Erythroblast (primary cell): Measurements from ENCODE around the gene ZNF625.

Source experiments
- GATA1 ChIP-seq: IDR thresholded peaks from 2 replicates; pipeline ENCODE4 v1.6.1; 2011; ENCODE audit warnings: low read depth, mild to moderate bottlenecking, control low read depth, low read length, moderate library complexity
- POLR2A ChIP-seq: IDR thresholded peaks from 2 replicates; pipeline ENCODE4 v1.6.1; 2011; ENCODE audit warnings: mild to moderate bottlenecking, low read length

DNA sequence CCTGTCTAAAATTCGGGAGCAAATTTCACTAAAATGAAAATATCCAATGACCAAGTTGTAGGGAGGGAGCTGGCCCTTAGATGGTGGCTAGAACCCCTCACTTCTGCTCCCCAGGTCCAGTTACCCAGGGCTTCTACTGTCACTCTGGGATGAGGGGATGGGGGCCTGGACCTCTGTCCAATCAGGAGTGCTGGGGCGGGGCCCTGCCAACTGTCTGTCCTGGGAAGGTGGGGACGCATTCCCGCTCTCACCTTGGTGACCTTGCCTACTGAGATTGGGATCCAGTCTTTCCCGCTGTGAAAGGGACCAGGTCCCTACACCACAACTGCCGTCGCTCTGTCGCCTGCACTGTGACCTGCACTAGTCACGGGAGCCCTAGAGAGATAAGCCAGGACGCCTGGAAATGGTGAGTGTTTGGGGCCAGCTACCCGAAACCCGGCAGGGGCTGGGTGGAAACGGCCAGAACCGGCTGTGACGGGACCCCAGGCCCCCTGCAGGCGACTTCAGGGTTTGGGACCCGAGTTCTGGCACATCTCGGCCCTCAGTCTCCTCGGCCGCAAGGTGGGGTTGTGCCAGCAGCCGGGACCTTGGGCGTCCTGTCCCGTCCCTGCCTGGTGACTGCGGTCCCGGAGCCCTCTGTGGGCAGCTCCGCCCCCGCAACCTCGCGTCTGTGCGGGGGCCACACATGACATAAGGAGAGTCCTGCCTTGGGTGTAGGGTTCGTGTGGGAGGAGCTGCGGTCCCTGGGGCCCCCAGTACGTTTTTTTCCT lies 39.1 kb downstream of the ZNF625 start:
- no peak for TF ChIP-seq POLR2A
- no peak for TF ChIP-seq GATA1
